ENCODE data around the gene C13orf46.

GRCh38 chr13:114010401-114011101 is 36.7 kb upstream of the C13orf46 start:
- TF ChIP-seq CTCF (IDR thresholded peaks at IDR 0.05): no peak
- no peak for TF ChIP-seq POLR2A (IDR thresholded peaks at IDR 0.05)
- no peak for TF ChIP-seq POLR2AphosphoS5 (IDR thresholded peaks at IDR 0.05)

Data from gastroesophageal sphincter (tissue), 3 donors.